ENCODE data around the gene OTX1. TPM values are rescaled to one million over a fixed set of nuclear protein-coding genes. Genes with fewer than 3 reads are reported as not detected.

The OTX1 gene
- total RNA-seq, 1 donor from 2014 or later: 0.10 TPM

DNA sequence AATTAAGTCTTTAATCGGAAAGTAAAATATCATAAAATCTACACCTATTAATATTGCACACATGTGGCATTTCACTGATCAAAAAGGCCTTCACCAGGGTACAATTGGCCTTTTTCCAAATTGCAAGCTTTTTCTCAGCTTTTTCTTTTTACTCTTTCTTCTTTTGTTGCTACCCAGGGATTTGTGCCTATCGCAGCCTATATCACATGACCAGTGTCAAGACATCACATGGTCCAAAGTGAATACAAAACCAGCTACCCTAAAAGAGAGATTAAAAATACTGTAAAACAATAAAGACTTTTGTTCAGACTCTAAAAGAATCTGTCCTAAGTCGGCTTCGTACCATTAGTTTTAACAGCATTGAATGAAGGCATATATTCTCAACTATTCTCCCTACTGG is 15.0 kb upstream of the OTX1 start:
- no peaks in the 10 kb centered on the region for H3K27me3 Mint-ChIP-seq (ENCODE audit: low read depth)
- no peak for DNase-seq (ENCODE audit: low spot score)
- H3K4me1 Mint-ChIP-seq (ENCODE audit: low read depth): no peaks in the 10 kb centered on the region
- H3K27ac Mint-ChIP-seq (ENCODE audit: unreplicated experiment): no peak overlapping the region
- TF ChIP-seq, protein P1, sequence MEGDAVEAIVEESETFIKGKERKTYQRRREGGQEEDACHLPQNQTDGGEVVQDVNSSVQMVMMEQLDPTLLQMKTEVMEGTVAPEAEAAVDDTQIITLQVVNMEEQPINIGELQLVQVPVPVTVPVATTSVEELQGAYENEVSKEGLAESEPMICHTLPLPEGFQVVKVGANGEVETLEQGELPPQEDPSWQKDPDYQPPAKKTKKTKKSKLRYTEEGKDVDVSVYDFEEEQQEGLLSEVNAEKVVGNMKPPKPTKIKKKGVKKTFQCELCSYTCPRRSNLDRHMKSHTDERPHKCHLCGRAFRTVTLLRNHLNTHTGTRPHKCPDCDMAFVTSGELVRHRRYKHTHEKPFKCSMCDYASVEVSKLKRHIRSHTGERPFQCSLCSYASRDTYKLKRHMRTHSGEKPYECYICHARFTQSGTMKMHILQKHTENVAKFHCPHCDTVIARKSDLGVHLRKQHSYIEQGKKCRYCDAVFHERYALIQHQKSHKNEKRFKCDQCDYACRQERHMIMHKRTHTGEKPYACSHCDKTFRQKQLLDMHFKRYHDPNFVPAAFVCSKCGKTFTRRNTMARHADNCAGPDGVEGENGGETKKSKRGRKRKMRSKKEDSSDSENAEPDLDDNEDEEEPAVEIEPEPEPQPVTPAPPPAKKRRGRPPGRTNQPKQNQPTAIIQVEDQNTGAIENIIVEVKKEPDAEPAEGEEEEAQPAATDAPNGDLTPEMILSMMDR (IDR thresholded peaks at IDR 0.05): no peak
- H3K9me3 Mint-ChIP-seq (ENCODE audit: low read depth): no peaks in the 10 kb centered on the region
- H3K36me3 Mint-ChIP-seq (ENCODE audit: low read depth): no peaks in the 10 kb centered on the region
- no peak overlapping the region for H3K4me3 Mint-ChIP-seq (ENCODE audit: unreplicated experiment)

DNA sequence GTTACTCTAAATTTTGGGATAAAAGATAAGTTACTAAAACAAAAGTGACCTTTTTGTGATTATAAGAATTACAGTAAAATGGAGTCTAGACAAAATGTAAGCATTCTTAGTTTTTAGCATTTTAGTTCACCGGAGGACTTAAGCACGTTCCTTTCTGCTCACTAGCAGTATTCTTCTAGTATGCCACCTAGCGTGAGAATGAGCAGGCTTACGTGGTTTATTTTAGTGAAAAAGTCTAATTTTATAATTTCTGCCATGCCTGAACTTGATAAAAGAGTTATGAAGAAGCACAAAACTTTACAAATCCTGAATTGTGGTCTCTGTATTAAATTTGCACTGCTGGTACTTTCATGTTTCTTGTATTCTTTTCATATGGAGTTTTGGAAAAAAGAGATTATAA is 12.6 kb upstream of the OTX1 start:
- H3K4me1 Mint-ChIP-seq (ENCODE audit: low read depth): no peaks in the 10 kb centered on the region
- H3K27ac Mint-ChIP-seq (ENCODE audit: unreplicated experiment): no peak overlapping the region
- DNase-seq (ENCODE audit: low spot score): no peak
- TF ChIP-seq, protein P1 (IDR thresholded peaks at IDR 0.05): no peak
- no peaks in the 10 kb centered on the region for H3K9me3 Mint-ChIP-seq (ENCODE audit: low read depth)
- no peaks in the 10 kb centered on the region for H3K27me3 Mint-ChIP-seq (ENCODE audit: low read depth)
- no peak overlapping the region for H3K4me3 Mint-ChIP-seq (ENCODE audit: unreplicated experiment)
- peaks cover 2% of the 10 kb centered on the region for H3K36me3 Mint-ChIP-seq (ENCODE audit: low read depth)

DNA sequence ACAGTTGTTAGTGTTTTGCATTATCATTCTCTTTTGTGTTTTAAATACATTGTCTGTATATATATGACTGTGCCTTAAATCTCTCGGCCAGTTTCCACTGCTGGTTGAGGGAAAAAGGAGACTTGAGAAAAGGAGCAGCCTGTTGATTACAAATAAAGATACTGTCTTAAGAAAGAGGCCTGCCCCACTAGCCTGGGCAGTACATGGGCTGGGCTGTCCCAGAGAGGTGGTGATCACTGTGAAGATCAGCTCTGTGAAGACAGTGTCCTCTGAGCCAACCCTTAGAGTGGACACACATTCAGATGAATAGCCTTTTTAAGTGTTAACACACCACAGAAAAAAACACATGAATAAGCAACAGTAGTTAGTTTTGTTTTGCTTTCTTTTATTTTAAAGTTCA is 10.0 kb upstream of the OTX1 start:
- Mint-ChIP-seq H3K27ac (ENCODE audit: unreplicated experiment) (no peak overlapping the region), H3K27me3 (ENCODE audit: low read depth) (peaks cover 13% of the 10 kb centered on the region), H3K9me3 (ENCODE audit: low read depth) (no peaks in the 10 kb centered on the region), H3K4me3 (ENCODE audit: unreplicated experiment) (no peak overlapping the region), H3K36me3 (ENCODE audit: low read depth) (peaks cover 9% of the 10 kb centered on the region), H3K4me1 (ENCODE audit: low read depth) (no peaks in the 10 kb centered on the region)
- TF ChIP-seq, protein P1 (IDR thresholded peaks at IDR 0.05): no peak
- no peak for DNase-seq (ENCODE audit: low spot score)

DNA sequence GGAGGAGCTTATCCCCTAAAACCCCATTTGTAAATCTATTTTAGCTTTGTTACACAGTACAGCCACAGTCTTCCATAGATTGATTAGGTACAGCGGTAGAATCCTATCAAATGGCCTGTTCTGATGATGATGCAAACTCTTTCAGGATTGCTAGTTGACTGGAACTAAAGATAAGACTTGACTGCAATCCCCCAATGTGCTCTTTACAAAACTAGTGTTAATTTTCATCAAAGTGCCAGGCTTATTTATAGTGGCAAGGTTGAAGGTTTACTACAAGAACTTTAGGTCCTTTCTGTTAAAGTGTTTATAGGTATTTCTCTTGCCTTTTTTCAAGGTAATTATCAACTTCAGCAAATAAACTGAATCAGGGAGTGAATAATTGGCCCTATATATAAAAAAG is 9.0 kb upstream of the OTX1 start:
- TF ChIP-seq, protein P1 (IDR thresholded peaks at IDR 0.05): no peak
- no peak for DNase-seq (ENCODE audit: low spot score)
- Mint-ChIP-seq H3K36me3 (ENCODE audit: low read depth) (peaks cover 16% of the 10 kb centered on the region), H3K27me3 (ENCODE audit: low read depth) (peaks cover 22% of the 10 kb centered on the region), H3K27ac (ENCODE audit: unreplicated experiment) (no peak overlapping the region), H3K4me3 (ENCODE audit: unreplicated experiment) (no peak overlapping the region), H3K9me3 (ENCODE audit: low read depth) (no peaks in the 10 kb centered on the region), H3K4me1 (ENCODE audit: low read depth) (no peaks in the 10 kb centered on the region)

DNA sequence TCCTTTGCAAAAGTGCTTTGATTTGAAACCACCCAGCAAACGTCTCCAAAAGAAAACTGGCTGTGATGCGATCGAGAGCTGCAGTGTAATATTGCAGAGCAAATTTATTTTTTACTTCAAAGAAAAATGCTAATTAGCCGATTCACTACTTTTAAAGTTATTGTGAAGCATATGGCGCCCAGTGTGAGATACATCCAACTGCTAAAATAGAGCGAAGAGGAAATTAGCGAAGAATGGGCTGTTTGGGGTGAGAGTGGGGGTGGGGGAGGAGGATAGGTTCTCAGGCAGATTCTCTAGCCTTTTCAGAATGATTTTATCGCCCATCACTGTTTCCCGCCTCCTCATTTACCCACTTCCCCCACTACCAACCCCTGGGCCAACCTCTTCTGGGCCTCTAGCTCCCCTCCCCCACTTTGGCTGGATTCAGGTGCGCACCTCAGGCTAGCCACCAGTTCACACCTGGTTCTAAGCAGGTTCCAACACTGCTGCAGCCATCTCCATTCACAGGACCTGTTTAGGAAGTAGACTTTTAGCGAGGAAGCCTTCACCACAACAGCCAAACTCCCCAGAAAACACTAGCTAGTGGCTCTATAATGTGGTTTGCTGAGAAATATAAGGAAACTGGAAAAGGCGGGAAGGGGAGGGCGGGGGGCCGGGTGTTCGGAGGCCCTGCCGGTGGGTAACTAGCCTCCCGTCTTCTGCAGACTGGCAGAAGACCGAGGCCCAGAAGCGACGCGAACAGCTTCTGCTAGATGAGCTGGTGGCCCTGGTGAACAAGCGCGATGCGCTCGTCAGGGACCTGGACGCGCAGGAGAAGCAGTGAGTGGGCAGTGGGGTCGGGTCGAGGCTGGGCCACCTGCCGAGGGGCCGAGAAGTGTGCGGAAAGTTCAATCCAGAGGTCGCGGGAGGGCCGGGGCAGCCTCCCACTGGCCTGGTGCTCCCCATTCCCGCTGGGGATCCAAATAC is 6.0 kb upstream of the OTX1 start:
- H3K27ac Mint-ChIP-seq (ENCODE audit: unreplicated experiment): no peak overlapping the region
- DNase-seq (ENCODE audit: low spot score): no peak
- no peak overlapping the region for H3K4me3 Mint-ChIP-seq (ENCODE audit: unreplicated experiment)
- H3K4me1 Mint-ChIP-seq (ENCODE audit: low read depth): peaks cover 24% of the 10 kb centered on the region
- H3K9me3 Mint-ChIP-seq (ENCODE audit: low read depth): no peaks in the 10 kb centered on the region
- peaks cover 49% of the 10 kb centered on the region for H3K27me3 Mint-ChIP-seq (ENCODE audit: low read depth)
- H3K36me3 Mint-ChIP-seq (ENCODE audit: low read depth): peaks cover 20% of the 10 kb centered on the region
- TF ChIP-seq, protein P1 (IDR thresholded peaks at IDR 0.05): no peak
